HG02885 (cell line): Measurements from ENCODE around the gene TBX2.

ENCODE experiments used
- ATAC-seq: cut with Tn5 transposase; IDR thresholded peaks from one replicate; pipeline ENCODE4 v1.9.1; 2021; ENCODE audit warnings: mild to moderate bottlenecking; ENCODE audit not compliant: unreplicated experiment, poor library complexity

TBX2 gene

DNA sequence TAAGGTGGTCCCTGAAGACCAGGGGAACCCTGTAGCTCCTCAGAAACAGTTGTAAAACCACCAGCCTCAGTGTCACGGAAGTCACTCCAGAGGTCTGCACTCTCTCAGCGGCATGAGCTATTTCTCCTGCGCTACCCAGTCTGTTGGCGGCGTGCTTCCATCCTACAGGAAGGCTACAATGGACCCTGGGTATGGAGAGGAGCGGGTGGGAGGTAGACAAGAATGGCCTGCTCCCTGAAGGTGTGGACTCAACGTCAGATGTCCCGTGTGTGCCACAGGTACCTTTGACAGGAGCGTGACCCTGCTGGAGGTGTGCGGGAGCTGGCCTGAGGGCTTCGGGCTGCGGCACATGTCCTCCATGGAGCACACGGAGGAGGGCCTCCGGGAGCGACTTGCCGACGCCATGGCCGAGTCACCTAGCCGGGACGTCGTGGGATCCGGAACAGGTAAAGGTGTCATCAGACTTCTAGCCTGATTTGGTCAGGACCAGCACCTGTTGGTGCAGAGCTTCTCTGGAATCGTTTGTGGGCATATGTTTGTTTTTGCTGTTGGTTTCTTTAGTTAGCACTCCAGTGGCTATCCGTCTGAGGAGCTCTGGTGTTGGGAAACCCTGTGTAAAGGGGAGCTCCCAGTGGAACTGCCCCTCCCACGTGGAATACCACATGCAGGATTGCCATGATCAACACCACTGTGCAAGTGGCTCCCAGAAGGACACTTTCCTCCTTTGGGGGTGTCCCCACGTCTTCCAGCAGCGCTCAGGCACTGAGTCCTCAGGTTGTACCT is 31.4 kb upstream of the TBX2 start:
- ATAC-seq: no peak

DNA sequence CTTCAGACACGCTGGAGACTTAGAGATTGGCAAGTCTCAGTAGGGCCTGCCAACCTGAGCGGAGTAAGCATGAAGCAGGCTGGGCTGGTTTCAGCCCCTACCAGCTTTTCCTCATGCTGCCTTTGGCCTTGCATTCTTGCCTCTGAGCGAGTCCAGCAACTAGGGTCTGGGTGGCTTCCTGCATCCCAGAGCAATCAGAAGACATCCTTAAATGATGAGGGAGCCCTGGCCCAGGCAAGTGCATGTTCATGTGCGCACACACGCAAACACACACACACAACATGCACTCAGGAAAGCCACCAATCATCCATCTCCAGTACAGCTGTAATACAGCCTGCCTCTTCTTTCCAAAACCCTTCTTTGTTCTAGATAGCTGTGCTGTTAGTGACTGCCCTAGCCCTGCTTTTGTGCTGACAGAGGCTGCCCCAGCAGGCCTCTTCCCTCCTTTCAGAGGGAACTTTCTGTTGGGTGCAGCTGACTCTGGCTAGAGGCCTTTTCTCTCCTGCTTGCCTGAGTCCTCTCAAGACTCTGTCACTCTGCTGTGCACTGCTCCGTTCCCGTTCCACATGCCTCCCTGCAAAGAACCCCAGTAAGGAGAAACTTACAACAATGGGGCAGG is 30.7 kb upstream of the TBX2 start:
- no peak for ATAC-seq

DNA sequence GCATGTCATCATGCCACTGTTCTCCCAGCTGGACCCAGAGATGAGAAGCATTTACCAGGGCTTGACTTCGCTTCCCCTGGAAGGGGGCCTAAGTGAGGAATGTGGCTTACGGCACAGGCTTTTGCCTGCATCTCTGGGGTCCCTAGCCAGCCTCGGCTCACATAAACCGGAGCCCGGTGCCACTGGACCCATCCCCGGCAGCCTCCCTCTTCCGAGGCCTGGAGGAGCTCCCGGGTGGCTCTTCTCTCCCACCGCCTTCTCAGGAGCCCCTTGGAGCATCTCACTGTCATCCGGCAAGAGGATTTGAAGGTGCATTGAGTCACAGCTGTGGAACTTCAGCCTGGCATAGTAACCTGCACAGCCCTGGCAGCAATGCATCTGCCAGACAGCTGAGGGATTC is 29.9 kb upstream of the TBX2 start:
- no peak for ATAC-seq

- ATAC-seq: no peak
Observed at GRCh38 chr17:61371179-61371578, 28.5 kb upstream of the TBX2 start.

DNA sequence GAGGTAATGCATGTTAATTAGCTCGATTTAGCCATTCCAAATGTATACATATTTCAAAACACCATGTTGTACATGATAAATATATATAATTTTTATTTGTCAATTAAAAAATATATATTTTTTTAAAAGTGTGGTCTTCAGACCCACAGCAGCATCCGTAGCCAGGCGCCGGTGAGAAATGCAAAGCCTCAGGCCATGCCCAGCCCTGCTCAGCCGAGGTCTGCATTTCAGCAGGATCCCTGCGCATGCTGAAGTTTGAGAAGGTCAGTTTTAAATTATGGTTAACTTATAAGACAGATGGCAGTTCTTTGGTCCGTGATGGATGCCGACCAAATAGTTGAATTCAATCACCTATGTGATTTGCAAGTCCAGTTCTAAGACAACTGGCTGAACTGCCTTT is 28.0 kb upstream of the TBX2 start:
- ATAC-seq: no peak

DNA sequence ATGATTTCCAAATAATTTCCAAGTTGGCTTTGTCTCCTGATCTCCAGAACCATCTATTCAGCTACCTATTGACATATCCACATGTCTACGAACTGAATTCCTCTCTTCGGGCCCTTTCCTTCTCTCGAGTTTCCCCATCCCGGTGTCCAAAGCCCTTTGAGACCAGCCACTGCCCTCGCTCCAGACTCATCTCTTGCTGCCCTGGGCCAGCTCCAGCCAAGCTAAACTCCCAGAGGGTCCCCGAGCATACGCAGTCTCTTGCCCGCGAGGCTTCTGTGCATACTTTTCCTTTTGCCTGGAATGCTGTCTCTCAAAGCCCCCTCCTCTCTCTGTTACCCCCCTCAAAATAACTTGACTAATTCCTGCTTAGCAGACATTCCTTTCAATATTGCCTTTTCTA is 27.2 kb upstream of the TBX2 start:
- no peak for ATAC-seq

GRCh38 chr17:61376931-61377838 is 22.5 kb upstream of the TBX2 start:
- no peak for ATAC-seq

- ATAC-seq: no peak
Observed at GRCh38 chr17:61378658-61379456, 20.8 kb upstream of the TBX2 start.

DNA sequence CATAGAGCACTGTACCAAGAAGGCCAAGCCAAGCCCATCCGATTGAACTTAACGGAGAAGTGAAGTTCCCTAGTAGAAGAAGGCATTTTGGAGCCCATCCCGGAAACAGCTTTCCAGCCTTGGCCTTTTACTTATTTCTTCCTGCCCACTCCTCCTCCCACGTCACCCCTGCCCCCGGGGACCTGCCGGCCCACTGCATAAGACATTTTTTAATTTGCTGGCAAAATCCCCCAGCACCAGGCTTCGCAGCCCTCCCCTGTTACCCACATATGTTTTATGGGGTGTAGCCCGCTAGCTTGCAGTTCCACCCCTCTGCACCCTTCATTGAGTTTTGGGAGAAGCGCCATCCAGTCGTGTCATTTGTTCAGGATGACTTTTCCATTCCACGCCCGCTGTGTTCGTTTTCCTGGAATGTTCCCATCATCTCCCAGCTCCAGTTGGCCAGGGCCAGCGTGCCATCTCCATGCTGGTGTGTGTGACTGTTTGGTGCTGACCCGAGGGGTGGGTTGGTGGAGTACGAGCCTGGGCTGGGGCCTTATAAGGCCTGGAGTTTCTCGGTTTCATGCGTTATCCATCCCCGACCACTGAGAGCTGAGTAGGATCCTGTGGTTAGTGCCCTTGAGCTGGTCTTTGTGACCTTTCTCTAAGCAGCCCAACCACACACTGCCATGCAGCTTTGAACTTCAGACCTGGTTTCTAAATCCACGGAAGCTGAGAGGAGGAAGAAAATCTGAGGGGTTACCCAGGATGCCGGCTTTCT is 20.0 kb upstream of the TBX2 start:
- ATAC-seq: no peak

DNA sequence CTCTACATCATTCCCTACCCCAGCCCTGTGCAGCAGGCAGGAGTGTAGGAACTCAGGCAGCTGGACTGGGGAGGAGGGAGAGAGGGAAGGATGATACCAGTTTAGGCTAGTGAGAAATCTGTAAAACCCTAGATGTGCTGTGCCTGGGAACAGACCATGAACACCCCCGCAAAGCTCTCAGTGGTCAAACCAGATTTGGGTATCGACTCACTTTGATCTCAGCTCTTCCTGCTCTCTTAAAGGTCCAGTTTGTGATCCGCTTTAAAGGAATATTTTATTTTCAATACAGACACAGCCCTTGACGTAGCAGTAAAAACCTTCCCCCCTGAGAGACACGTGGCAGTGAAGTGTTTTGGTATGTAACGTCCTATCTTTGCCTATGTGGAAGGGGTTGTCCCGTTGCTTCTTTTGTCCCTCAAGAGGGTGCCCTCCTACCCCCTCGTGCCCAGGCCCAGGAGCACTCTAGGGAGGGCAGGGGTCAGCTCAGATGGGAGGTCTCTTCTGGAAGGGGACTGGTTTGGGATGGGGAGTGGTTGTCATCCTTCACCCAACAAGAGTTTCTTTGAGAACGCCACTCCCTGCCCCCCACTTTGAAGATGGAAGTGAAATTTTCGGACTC is 19.3 kb upstream of the TBX2 start:
- no peak for ATAC-seq

DNA sequence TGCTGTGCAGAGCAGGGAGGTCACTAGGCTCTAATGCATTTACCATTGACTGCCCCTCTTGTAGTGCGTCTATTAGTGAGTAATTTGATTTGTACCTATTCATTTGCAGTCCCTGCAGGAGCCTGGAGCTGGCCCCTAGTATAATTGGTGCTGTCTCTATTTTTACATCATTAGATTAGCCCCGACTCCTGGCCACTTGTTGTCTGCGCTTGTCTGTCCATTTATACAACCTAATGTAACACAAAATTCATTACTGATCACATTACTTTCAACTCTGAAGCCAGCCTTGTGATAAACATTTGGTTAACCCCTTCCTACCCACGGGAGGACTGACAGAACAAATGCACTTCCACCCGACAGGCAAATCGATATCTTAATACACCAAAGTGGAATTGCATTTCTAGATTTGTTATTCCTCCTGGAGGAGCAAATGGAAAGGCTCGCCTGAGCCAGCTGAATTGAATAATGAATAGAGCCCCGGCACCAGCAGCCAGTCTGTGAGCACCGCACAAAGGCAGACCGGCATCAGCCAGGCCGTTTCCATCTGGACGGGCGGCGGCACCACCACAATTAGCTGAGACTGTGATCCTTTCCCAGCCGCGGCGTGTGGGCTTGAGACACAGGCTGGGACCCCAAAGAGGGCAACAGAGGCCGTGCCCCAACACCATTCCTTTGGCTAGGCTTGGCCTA is 18.7 kb upstream of the TBX2 start:
- ATAC-seq: no peak

DNA sequence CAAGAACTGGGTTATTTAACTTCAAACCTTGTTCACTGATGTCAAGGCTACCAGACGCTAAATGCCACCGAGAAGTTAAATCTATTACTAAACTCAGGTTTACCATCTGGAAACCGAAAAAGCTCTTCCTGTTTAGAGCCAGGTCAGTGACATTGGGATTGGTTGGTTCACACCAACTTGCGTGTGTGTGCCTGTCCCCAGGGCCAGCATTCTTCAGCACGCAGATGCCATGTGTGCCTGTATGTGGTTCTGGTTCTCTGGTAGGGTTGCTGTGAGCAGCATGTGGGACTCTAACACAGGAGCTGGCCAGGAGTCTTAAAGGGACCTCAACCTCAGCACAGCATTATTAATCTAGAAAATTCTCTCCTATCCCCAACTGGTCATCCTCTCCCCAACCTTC is 18.1 kb upstream of the TBX2 start:
- ATAC-seq: no peak

- ATAC-seq: no peak
Observed at GRCh38 chr17:61382796-61383688, 16.6 kb upstream of the TBX2 start.

DNA sequence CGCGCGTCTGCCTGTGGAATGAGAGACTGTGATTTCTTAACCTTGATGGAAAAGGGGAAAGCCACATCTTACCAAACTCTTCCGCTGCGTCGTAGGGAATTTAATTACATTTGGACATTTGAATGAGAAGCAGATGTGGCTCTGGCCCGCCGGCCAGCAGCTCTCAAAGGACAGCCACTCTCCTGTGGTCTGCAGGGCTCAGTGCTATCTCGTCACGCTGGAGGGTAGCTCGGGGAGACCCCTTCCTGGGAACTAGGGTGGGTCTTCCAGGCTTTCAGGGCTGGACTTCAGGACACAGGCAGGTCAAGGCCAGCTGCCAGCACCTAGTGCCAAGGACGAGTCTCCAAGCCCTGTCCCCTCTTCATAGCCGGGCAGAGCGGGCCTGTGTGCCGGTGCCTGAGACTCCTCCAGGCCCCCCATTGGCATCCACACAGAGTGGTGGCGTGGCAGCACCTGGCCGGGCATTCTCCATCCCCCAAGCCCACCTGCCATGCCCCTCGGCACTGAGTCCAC is 15.9 kb upstream of the TBX2 start:
- ATAC-seq: no peak

DNA sequence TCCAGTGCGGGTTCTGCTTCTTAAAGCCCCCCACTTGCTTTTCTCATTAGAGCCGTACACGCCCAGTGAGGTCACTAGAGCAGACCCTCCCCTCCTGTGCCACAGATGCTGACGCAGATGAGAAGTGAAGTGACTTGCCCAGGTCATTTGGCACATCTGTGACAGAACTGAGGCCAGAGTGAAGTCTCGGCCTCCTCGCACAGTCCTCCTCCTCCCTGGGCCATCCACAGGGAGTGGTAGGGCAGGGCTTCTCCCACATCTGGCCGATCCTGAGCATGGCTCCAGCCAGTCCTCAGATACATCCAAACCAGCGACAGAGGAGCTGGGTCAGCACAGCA is 15.3 kb upstream of the TBX2 start:
- ATAC-seq: no peak

GRCh38 chr17:61384692-61385576 is 14.7 kb upstream of the TBX2 start:
- ATAC-seq: no peak
